ENCODE measurements around the gene DIPK1C. TPM values are rescaled to one million over a fixed set of nuclear protein-coding genes. Genes with fewer than 3 reads are reported as not detected.

The DIPK1C gene
- total RNA-seq, 1 experiment from 2014 or later = not detected

DNA sequence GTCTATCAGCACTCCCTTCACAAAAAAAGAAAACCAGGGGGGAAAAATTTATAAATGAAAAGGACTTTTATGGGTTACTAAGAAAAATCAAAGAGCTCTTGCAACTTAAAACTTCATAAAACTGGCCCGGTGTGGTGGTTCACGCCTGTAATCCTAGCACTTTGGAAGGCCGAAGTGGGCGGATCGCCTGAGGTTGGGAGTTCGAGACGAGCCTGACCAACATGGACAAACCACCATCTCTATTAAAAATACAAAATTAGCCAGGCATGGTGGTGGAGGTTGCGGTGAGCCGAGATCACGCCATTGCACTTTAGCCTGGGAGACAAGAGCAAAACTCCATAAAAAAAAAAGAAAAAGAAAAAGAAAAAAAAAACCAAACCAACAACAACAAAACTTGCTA lies 1.7 kb downstream of the DIPK1C start:
- no peak for ATAC-seq
- Histone ChIP-seq H3K79me2 (ENCODE audit: insufficient read depth, low read length) (no peaks in the 10 kb centered on the region), H3K9me3 (ENCODE audit: control insufficient read depth in 1 of 2, insufficient read depth in 1 of 2, low read depth in 1 of 2, low read length in 2 of 2) (no peaks in the 10 kb centered on the region), H2AFZ (ENCODE audit: low read depth, low read length, poor library complexity, severe bottlenecking) (no peak overlapping the region), H3K9me2 (ENCODE audit: insufficient read depth) (no peaks in the 10 kb centered on the region), H3K4me1 (ENCODE audit: control insufficient read depth in 1 of 2, insufficient read depth in 2 of 2, low read length in 2 of 2) (no peaks in the 10 kb centered on the region), H4K20me1 (ENCODE audit: insufficient read depth) (no peaks in the 10 kb centered on the region), H3K9ac (ENCODE audit: low read length) (no peak overlapping the region), H3K36me3 (ENCODE audit: control insufficient read depth in 1 of 2, insufficient read depth in 2 of 2, low read length in 2 of 2) (no peaks in the 10 kb centered on the region), H3K27ac (ENCODE audit: low read depth, low read length) (no peak overlapping the region), H3K4me3 (replicated peaks in 1 of 2; ENCODE audit: low read depth in 1 of 2, low read length in 2 of 2) (no peak overlapping the region), H3K27me3 (ENCODE audit: insufficient read depth, low read length) (peaks cover 4% of the 10 kb centered on the region; the same call in 1 of the 2 replicates), H3K4me2 (ENCODE audit: low read length) (no peak overlapping the region)
- BruUV-seq (replicated peaks) = no TSS peak
- ChIA-PET CTCF (no interaction called here), RAD21 (ENCODE audit: low non-redundant PET in 1 of 2, low total read pairs in 2 of 2, uncharacterized antibody in 2 of 2, unreplicated experiment in 2 of 2) (no interaction called here), POLR2A (no interaction called here)
- intact Hi-C loops (cut with micrococcal nuclease) = no loop called here
- no peak for DNase-seq (ENCODE audit: low read depth, low spot score)
- TF ChIP-seq FOSL1 (IDR thresholded peaks at IDR 0.05; ENCODE audit: low read depth) (no peak), POLR2A (IDR thresholded peaks at IDR 0.05; ENCODE audit: borderline replicate concordance, extremely low read depth, insufficient read depth, insufficient read length) (no peak), CBX3 (IDR thresholded peaks at IDR 0.05; ENCODE audit: low read depth) (no peak), YY1 (IDR thresholded peaks at IDR 0.05; ENCODE audit: extremely low read depth, insufficient replicate concordance, low read depth, low read length) (no peak), JUND (IDR thresholded peaks at IDR 0.05) (no peak), SRF (IDR thresholded peaks at IDR 0.05; ENCODE audit: low read depth) (no peak), ZFX (IDR thresholded peaks at IDR 0.05) (no peak)
- TF ChIP-seq, protein P1, sequence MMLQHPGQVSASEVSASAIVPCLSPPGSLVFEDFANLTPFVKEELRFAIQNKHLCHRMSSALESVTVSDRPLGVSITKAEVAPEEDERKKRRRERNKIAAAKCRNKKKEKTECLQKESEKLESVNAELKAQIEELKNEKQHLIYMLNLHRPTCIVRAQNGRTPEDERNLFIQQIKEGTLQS (IDR thresholded peaks at IDR 0.05) = no peak
- TF ChIP-seq, protein P2, sequence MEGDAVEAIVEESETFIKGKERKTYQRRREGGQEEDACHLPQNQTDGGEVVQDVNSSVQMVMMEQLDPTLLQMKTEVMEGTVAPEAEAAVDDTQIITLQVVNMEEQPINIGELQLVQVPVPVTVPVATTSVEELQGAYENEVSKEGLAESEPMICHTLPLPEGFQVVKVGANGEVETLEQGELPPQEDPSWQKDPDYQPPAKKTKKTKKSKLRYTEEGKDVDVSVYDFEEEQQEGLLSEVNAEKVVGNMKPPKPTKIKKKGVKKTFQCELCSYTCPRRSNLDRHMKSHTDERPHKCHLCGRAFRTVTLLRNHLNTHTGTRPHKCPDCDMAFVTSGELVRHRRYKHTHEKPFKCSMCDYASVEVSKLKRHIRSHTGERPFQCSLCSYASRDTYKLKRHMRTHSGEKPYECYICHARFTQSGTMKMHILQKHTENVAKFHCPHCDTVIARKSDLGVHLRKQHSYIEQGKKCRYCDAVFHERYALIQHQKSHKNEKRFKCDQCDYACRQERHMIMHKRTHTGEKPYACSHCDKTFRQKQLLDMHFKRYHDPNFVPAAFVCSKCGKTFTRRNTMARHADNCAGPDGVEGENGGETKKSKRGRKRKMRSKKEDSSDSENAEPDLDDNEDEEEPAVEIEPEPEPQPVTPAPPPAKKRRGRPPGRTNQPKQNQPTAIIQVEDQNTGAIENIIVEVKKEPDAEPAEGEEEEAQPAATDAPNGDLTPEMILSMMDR (IDR thresholded peaks at IDR 0.05 in 2 of 3, conservative IDR thresholded peaks at IDR 0.05 in 1 of 3; ENCODE audit: borderline replicate concordance in 1 of 3, insufficient read depth in 1 of 3, low read depth in 2 of 3, low read length in 2 of 3) = no peak

DNA sequence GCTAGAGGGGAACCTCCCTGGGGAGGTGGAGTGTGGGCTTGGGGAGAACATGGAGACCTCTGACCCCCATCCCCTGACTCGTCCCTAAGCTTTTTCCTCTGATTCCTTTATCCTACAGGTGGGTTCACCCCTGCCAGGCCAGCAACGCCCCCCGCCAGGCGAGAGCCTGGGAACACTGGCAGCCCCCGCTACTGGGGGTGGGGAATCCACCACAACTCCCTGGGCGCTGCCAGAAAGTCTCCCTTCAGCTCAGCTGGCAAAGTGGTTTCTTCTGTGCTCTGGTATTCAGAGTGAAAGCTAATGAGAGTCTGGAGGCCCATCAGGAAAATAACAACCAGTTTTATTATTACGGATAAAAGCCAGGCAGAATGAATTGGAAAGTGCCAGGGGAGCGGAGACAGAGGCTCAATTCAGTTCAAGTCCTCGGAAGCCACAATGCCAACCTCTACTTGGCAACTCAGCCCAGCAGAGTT lies 2.8 kb downstream of the DIPK1C start:
- Histone ChIP-seq H3K36me3 (ENCODE audit: control insufficient read depth in 1 of 2, insufficient read depth in 2 of 2, low read length in 2 of 2) (no peaks in the 10 kb centered on the region), H3K79me2 (ENCODE audit: insufficient read depth, low read length) (no peaks in the 10 kb centered on the region), H3K27ac (ENCODE audit: low read depth, low read length) (no peak overlapping the region), H3K9me3 (ENCODE audit: control insufficient read depth in 1 of 2, insufficient read depth in 1 of 2, low read depth in 1 of 2, low read length in 2 of 2) (no peaks in the 10 kb centered on the region), H3K9ac (ENCODE audit: low read length) (no peak overlapping the region), H3K4me3 (replicated peaks in 1 of 2; ENCODE audit: low read depth in 1 of 2, low read length in 2 of 2) (no peak overlapping the region), H4K20me1 (ENCODE audit: insufficient read depth) (no peaks in the 10 kb centered on the region), H3K4me1 (ENCODE audit: control insufficient read depth in 1 of 2, insufficient read depth in 2 of 2, low read length in 2 of 2) (no peaks in the 10 kb centered on the region), H2AFZ (ENCODE audit: low read depth, low read length, poor library complexity, severe bottlenecking) (no peak overlapping the region), H3K9me2 (ENCODE audit: insufficient read depth) (no peaks in the 10 kb centered on the region), H3K4me2 (ENCODE audit: low read length) (no peak overlapping the region), H3K27me3 (ENCODE audit: insufficient read depth, low read length) (peaks cover 4% of the 10 kb centered on the region; the same call in 1 of the 2 replicates)
- CTCF ChIA-PET = interaction anchor here (0.8 kb wide), 2 partner anchors 8 to 98 kb away, joined by 3 read pairs; no protein-coding TSS in a partner anchor
- DNase-seq (ENCODE audit: low read depth, low spot score) = no peak
- POLR2A ChIA-PET = no interaction called here
- no peak for ATAC-seq
- intact Hi-C loops (cut with micrococcal nuclease) = no loop called here
- BruUV-seq (replicated peaks) = no TSS peak
- RAD21 ChIA-PET (ENCODE audit: low non-redundant PET in 1 of 2, low total read pairs in 2 of 2, uncharacterized antibody in 2 of 2, unreplicated experiment in 2 of 2) = no interaction called here
- TF ChIP-seq FOSL1 (IDR thresholded peaks at IDR 0.05; ENCODE audit: low read depth) = no peak
- TF ChIP-seq JUND (IDR thresholded peaks at IDR 0.05) = no peak
- no peak for TF ChIP-seq ZNF274 (IDR thresholded peaks at IDR 0.05; ENCODE audit: low read depth, low read length)
- TF ChIP-seq SRF (IDR thresholded peaks at IDR 0.05; ENCODE audit: low read depth) = no peak
- TF ChIP-seq SP1 (IDR thresholded peaks at IDR 0.05; ENCODE audit: low read depth) = no peak
- no peak for TF ChIP-seq SIN3A (IDR thresholded peaks at IDR 0.05; ENCODE audit: low read depth)
- TF ChIP-seq POLR2AphosphoS5 (IDR thresholded peaks at IDR 0.05; ENCODE audit: low read depth, low read length) = no peak
- no peak for TF ChIP-seq CBX3 (IDR thresholded peaks at IDR 0.05; ENCODE audit: low read depth)
- no peak for TF ChIP-seq REST (IDR thresholded peaks at IDR 0.05; ENCODE audit: low read depth)
- TF ChIP-seq POLR2A (IDR thresholded peaks at IDR 0.05; ENCODE audit: borderline replicate concordance, extremely low read depth, insufficient read depth, insufficient read length) = no peak
- no peak for TF ChIP-seq EZH2phosphoT487 (IDR thresholded peaks at IDR 0.05; ENCODE audit: borderline replicate concordance)
- no peak for TF ChIP-seq TCF7L2 (IDR thresholded peaks at IDR 0.05; ENCODE audit: borderline replicate concordance, extremely low read depth, insufficient read depth, insufficient read length)
